A673 (cell line): ENCODE results near the gene FAM168A. TPM values are rescaled to one million over a fixed set of nuclear protein-coding genes. Genes with fewer than 3 reads are reported as not detected.

Experiments
- BruUV-seq: library from RNA; stranded (reverse); fragments of 400-500 nt; replicated peaks from 2 replicates; lab custom pipeline; 2021; lab: Mats Ljungman, UMichigan
- CTCF ChIA-PET: fragments of 300-600 bp; sonication (Branson Sonifier 250); formaldehyde crosslinking; loops from one replicate; lab custom pipeline; 2022; ENCODE audit warnings: antibody characterized with exemption; lab: Charles Lee
- POLR2A ChIA-PET: fragments of 300-600 bp; sonication (Branson Sonifier 250); formaldehyde crosslinking; loops from one replicate; lab custom pipeline; 2022; ENCODE audit warnings: antibody characterized with exemption; ENCODE audit not compliant: low non-redundant PET; lab: Charles Lee
- DNase-seq: peaks from one replicate; pipeline ENCODE4 v3.0.0-alpha.2; 2015; ENCODE audit warnings: low spot score
- H3K27ac ChIP-seq: fragments of 200-600 bp; sonication (generic); 2 replicates; pipeline ENCODE4 v1.5.1; 2016; ENCODE audit warnings: mixed run types, low read depth, mild to moderate bottlenecking, mixed read lengths, antibody characterized with exemption, low read length; ENCODE audit not compliant: poor library complexity, severe bottlenecking
- H3K27me3 ChIP-seq: fragments of 200-600 bp; sonication (generic); replicated peaks from 2 replicates; pipeline ENCODE4 v1.6.1; 2017; ENCODE audit warnings: mixed run types, low read depth, mild to moderate bottlenecking, mixed read lengths, antibody characterized with exemption, low read length; ENCODE audit not compliant: insufficient read depth, poor library complexity
- H3K36me3 ChIP-seq: fragments of 200-600 bp; sonication (generic); 2 replicates; pipeline ENCODE4 v1.6.1; 2016; ENCODE audit warnings: mixed run types, mild to moderate bottlenecking, mixed read lengths, antibody characterized with exemption, low read length; ENCODE audit not compliant: insufficient read depth, poor library complexity, severe bottlenecking
- H3K4me1 ChIP-seq: fragments of 200-600 bp; sonication (generic); 2 replicates; pipeline ENCODE4 v1.6.1; 2017; ENCODE audit warnings: mixed run types, mild to moderate bottlenecking, mixed read lengths, antibody characterized with exemption, low read length; ENCODE audit not compliant: insufficient read depth, poor library complexity, severe bottlenecking
- H3K4me3 ChIP-seq: fragments of 200-600 bp; sonication (generic); 2 replicates; pipeline ENCODE4 v1.5.1; 2016; ENCODE audit warnings: low read depth, mixed run types, mild to moderate bottlenecking, mixed read lengths, low read length; ENCODE audit not compliant: poor library complexity, severe bottlenecking
- H3K9me3 ChIP-seq: fragments of 200-600 bp; sonication (generic); 2 replicates; pipeline ENCODE4 v1.6.1; 2016; ENCODE audit warnings: mixed run types, low read depth, mild to moderate bottlenecking, mixed read lengths, antibody characterized with exemption, low read length; ENCODE audit not compliant: poor library complexity, severe bottlenecking
- EZH2 ChIP-seq: fragments of 200-600 bp; sonication (generic); IDR thresholded peaks from 2 replicates; pipeline ENCODE4 v1.6.1; 2017; ENCODE audit warnings: borderline replicate concordance, low read depth, mild to moderate bottlenecking, mixed read lengths, antibody characterized with exemption, low read length; ENCODE audit not compliant: poor library complexity, severe bottlenecking
- intact Hi-C: fragments of 100-400 bp; cut with micrococcal nuclease; formaldehyde crosslinking; loops from one replicate; pipeline ENCODE4 v1.10.0; 2022; ENCODE audit not compliant: unreplicated experiment
- total RNA-seq: library from RNA; stranded (reverse); gene quantifications from 2 replicates; pipeline ENCODE4 v1.2.3, GENCODE V29; 2021
- TF ChIP-seq, protein P1 (sequence below): fragments of 300-800, 200-600 bp; sonication (generic); conservative IDR thresholded peaks from 2 replicates; pipeline ENCODE4 v1.5.1; 2017; ENCODE audit warnings: low read depth, mild to moderate bottlenecking, antibody characterized with exemption, low read length, moderate library complexity, mixed read lengths

Gene FAM168A
- total RNA-seq, 1 experiment from 2014 or later: 46.1 TPM

DNA sequence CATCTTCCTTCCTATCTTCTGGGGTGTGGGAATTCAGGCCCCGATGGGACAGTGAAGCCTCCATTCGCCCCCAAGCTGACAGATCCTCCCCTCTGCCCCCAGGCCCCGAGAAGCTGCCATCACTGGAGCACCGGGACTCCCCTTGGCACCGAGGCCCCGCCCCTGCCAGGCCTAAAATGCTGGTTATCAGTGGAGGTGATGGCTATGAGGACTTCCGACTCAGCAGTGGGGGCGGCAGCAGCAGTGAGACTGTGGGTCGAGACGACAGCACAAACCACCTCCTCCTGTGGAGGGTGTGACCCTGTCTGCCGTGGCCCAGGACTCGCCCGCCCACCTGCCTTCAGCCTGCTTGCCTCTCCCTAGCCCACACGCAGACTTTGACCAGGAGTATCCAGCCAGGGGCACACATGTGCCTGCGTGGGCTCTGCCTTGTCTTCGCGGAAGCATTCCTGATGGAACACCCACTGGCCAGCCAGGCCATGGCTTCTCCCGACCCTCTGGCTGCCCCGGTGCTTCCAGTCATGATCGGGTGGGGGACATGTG is 230.4 kb downstream of the FAM168A start:
- POLR2A ChIA-PET: no interaction called here
- CTCF ChIA-PET: no interaction called here
- Histone ChIP-seq H3K4me1 (no peaks in the 10 kb centered on the region), H3K27me3 (no peaks in the 10 kb centered on the region), H3K4me3 (no peak overlapping the region), H3K36me3 (peaks cover 12% of the 10 kb centered on the region), H3K9me3 (no peaks in the 10 kb centered on the region), H3K27ac (no peak overlapping the region)
- intact Hi-C loops: no loop called here
- DNase-seq: no peak
- BruUV-seq: no TSS peak
- TF ChIP-seq, protein P1, sequence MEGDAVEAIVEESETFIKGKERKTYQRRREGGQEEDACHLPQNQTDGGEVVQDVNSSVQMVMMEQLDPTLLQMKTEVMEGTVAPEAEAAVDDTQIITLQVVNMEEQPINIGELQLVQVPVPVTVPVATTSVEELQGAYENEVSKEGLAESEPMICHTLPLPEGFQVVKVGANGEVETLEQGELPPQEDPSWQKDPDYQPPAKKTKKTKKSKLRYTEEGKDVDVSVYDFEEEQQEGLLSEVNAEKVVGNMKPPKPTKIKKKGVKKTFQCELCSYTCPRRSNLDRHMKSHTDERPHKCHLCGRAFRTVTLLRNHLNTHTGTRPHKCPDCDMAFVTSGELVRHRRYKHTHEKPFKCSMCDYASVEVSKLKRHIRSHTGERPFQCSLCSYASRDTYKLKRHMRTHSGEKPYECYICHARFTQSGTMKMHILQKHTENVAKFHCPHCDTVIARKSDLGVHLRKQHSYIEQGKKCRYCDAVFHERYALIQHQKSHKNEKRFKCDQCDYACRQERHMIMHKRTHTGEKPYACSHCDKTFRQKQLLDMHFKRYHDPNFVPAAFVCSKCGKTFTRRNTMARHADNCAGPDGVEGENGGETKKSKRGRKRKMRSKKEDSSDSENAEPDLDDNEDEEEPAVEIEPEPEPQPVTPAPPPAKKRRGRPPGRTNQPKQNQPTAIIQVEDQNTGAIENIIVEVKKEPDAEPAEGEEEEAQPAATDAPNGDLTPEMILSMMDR: no peak
- TF ChIP-seq EZH2: no peak

DNA sequence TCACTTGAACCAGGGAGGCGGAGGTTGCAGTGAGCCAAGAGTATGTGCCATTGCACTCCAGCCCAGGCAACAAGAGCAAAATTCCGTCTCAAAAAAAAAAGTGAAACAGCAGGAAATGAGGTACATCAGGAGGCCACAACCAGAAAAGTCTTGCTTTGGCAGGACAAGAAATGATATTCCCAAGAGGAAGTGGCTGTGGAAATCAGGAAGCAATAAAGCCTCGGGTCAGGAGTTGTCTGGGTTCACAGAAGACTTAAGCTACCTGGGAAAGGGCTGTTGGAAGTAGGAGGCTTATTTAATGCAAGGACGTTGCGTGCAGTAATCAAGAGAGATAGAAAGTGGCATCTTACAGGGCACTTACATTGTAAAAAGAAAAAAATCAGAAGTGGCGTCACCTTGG is 231.0 kb downstream of the FAM168A start:
- no peak for DNase-seq
- ChIA-PET CTCF (no interaction called here), POLR2A (no interaction called here)
- BruUV-seq: no TSS peak
- intact Hi-C loops: no loop called here
- TF ChIP-seq EZH2: no peak
- TF ChIP-seq, protein P1: no peak
- Histone ChIP-seq H3K9me3 (no peaks in the 10 kb centered on the region), H3K36me3 (peaks cover 16% of the 10 kb centered on the region), H3K4me3 (no peak overlapping the region), H3K27ac (no peak overlapping the region), H3K27me3 (no peaks in the 10 kb centered on the region), H3K4me1 (no peaks in the 10 kb centered on the region)

DNA sequence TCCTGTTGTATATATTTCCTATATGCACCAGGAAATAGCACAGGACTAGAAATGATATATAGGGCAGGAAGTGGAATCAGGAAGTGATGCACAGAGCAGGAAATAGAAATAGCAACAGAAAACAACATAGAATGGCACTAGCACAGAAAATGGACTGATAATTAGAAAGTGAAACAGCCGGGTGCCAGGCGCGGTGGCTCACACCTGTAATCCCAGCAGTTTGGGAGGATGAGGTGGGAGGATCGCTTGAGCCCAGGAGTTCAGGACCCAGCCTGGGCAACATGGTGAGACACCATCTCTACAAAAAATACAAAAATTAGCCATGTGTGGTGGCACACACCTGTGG is 231.7 kb downstream of the FAM168A start:
- H3K36me3 ChIP-seq: peaks cover 16% of the 10 kb centered on the region
- no peak overlapping the region for H3K27ac ChIP-seq
- no peak for TF ChIP-seq EZH2
- TF ChIP-seq, protein P1: no peak
- ChIA-PET POLR2A (no interaction called here), CTCF (no interaction called here)
- no TSS peak for BruUV-seq
- intact Hi-C loops: no loop called here
- H3K27me3 ChIP-seq: no peaks in the 10 kb centered on the region
- no peak overlapping the region for H3K4me3 ChIP-seq
- H3K9me3 ChIP-seq: no peaks in the 10 kb centered on the region
- DNase-seq: no peak
- H3K4me1 ChIP-seq: no peaks in the 10 kb centered on the region
